Heart left ventricle (tissue), 13 donors: ENCODE measurements around the gene ABHD12B.

ENCODE experiments used
- CTCF ChIP-seq, 12 donors: fragments of 200-600 bp; sonication (generic) in 4 of 12; IDR thresholded peaks; one replicate each; pipeline versions ENCODE4 v1.5.0 to v1.8.0; 2018 to 2022; ENCODE audit warnings: antibody characterized with exemption in 12 of 12, mild to moderate bottlenecking in 5 of 12
- POLR2A ChIP-seq, 2 donors: fragments of 450-650 bp; IDR thresholded peaks; one replicate each; pipeline ENCODE4 v1.6.1; 2017; ENCODE audit warnings: antibody characterized with exemption in 2 of 2, mild to moderate bottlenecking in 2 of 2, moderate library complexity in 2 of 2
- donor health status: ischemic (EF 13 %, LVEDD 7.1; RV severe dilation, severe dysfunction).
- donor health status: DM: no; HTN: yes; CAD: no.
- donor health status: DM: no; HTN: no; CAD: no.
- donor health status: ischemic (EF 25% LVEDD 6.9; RV normal size, moderate dysfunction).
- donor health status: ischemic (EF 25% LVEDD 5.7; RV mildly dilated, moderate dysfunction).
- donor health status: ischemic (EF 35%, LVEDD 5.7; RV mildly dilated, moderate dysfunction).
- donor health status: nonischemic (EF 11% LVEDD 7.7; RV severe dilation, severe dysfunction).
- donor health status: DM: yes; HTN: yes; CAD: no.
- donor health status: PGD.
- donor health status: ischemic (EF 29% LVEDD 5.4; RV normal size, mild dysfunction).
- donor health status: nonischemic (EF 23%, LVEDD 6.1; RV moderate dilation, normal function).

GRCh38 chr14:50924843-50925242 is 53.0 kb downstream of the ABHD12B start:
- TF ChIP-seq POLR2A (IDR thresholded peaks at IDR 0.05) = no peak
- no peak for TF ChIP-seq CTCF (IDR thresholded peaks at IDR 0.05)
